Posterior cingulate gyrus (tissue), 11 donors: Measurements from ENCODE around the gene PLXNB1.

Experiments used
- DNase-seq, 10 donors: peaks; one replicate each; pipeline versions ENCODE4 v3.0.0 to v3.0.0-alpha.2; 2020 to 2021; ENCODE audit warnings: mixed read lengths in 3 of 10
- intact Hi-C: fragments of 100-400 bp; cut with DNase I; formaldehyde crosslinking; loops from one replicate; pipeline ENCODE4 v1.15.1; 2023

The PLXNB1 gene

GRCh38 chr3:48398701-48399386 is 31.0 kb downstream of the PLXNB1 start:
- intact Hi-C loops: no loop called here
- peak in 3 of 10 donors; percentile 8 to 81 (median 54) for DNase-seq

GRCh38 chr3:48397767-48398681 is 31.9 kb downstream of the PLXNB1 start:
- peak in 1 of 10 donors; percentile 33 for DNase-seq
- intact Hi-C loops: no loop called here

DNA sequence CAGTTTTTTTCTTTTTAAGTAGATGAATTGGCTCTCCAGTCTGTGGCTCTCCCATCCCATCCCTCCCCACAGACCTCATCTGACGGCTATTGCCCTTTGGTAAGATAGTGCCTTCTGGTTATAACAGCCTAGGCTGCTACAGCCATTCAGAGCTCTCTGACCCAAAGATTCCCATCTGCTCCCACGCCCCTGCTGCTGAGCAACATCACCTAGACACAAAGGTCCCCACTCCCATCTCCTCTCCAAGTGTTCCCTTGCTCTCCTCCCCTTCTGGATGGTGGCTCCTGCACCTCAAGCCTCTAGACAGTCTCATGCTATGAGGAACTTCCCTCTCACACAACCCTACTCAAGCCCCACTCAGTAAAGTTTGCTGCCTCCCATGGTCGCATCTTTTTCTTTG is 34.2 kb downstream of the PLXNB1 start:
- DNase-seq: peak in 1 of 10 donors; percentile 45
- intact Hi-C loops: no loop called here

DNA sequence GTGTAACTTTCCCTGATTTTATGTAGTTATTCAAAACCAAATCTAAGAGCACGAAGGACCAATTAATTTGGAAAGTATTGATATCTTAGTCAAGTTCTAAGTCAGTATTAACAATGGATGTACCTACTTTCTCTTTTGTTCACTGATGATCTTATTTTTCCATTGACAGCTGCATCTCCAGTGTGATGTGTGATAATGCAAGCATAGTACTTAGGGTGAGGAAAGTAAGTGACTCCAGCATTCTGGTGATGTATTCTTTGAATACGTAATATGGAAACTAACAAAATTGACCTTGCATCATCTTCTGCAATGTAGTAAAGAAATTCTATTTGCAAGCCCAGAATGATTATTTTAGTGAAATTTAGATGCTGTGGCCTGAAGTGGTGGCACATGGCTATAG is 35.5 kb downstream of the PLXNB1 start:
- intact Hi-C loops: no loop called here
- no peak for DNase-seq

DNA sequence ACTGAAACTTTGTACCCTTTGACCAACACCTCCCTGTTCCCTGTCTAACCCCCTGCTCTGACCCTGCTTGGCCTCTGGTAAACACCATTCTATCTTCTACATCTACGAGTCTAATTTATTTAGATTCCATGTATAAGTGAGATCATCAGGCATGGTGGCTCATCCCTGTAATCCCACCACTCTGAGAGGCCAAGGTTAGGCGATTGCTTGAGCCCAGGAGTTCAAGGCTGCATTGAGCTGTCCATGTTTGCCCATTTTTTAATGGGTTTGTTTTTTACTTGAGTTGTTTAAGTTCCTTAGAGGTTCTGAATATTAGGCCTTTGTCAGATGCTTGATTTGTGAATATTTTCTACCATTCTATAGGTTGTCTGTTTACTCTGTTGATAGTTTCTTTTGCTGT is 40.9 kb downstream of the PLXNB1 start:
- intact Hi-C loops: no loop called here
- DNase-seq: no peak

DNA sequence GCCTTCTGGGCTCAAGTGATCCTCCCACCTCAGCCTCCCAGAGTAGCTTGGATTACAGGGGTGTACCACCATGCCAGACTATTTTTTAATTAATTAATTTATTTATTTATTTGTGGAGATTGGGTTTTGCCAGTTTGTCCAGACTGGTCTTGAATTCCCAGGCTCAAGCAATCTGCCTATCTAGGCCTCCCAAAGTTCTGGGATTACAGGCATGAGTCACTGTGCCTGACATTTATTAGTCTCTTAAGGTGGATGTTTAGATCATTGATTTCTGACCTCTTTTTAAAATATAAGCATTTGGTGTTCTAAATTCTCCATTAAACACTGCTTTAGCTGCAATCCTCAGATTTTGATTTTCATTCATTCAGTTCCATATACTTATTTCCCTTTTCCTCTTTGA is 42.3 kb downstream of the PLXNB1 start:
- intact Hi-C loops: no loop called here
- DNase-seq: no peak

DNA sequence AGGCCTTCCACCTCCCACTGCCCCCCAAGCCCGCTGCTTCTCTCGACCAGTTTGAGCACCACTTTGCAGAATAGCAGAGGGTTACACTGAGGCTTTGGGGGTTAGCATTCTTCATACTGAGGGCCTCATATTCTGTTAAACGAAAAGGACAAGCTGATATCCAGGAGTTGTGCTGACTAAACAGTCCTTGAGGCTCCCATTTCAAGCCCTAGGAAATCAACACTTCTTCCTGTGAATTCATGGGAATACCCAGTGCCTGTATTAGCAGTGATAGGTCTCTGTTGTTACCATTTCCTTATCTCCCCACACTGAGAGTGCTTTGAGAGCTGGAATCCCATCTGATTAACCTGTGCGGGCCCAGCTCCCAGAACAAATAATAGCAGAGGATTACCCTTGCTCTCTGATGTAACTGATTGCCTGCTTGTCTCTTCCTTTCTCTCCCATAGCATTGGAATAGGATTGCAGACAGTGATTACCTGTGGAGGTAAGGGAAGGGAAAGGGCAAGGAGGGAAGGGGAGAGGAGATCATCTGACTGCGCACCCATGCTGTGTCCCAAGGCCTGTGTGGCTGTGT is 56.9 kb downstream of the PLXNB1 start:
- no peak for DNase-seq
- intact Hi-C loops: no loop called here

DNA sequence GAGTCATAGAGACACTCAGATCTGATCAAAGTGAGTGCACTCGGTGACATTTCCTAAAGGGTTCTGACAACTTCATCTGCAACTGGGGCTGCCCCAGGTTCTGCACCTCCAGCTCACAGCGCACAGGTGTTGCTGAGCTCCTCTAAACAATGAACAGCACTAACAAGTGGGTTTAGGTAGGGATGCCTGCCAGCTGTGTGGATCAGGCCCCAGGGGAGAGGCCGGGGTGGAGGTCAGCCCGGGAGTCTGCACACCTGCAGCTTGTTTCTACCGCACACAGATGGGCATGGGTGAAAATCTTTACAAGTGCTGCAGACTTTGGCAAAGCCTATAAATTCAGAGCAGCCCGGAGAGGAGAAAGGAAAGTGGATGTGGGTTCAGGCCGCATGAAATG is 57.5 kb downstream of the PLXNB1 start:
- intact Hi-C loops: no loop called here
- DNase-seq: no peak

- no peak for DNase-seq
- intact Hi-C loops: no loop called here
Observed at GRCh38 chr3:48371651-48372376, 58.1 kb downstream of the PLXNB1 start, which contains the start of gene FBXW12. Gene FBXW12, plus strand, starts transcription at chr3:48372219. Its CDS starts 549 bp downstream, at chr3:48372768.

DNA sequence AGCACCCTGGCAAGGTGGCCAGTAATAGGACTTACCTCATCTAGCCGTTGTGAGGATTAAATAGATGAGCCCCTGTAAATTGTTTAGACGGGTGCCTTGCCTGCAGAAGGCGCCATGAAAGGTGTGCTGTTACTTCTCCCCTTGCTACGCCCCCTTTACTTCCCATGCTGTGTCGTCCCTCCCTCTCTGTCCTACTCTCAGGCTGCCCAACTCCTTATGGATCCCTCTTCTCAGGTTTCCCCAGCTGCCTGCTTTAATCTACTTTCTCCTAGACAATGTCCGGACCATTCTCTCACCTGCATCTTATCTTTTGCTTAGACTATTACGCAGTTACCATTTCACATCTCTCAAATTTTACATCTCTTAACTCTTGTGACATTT is 59.6 kb downstream of the PLXNB1 start:
- intact Hi-C loops: no loop called here

GRCh38 chr3:48369693-48370332 is 60.1 kb downstream of the PLXNB1 start:
- intact Hi-C loops: no loop called here

More for the DNA sequence above, 59.6 kb downstream of the PLXNB1 start:
- DNase-seq: no peak

GRCh38 chr3:48367201-48367600 is 62.7 kb downstream of the PLXNB1 start:
- DNase-seq: no peak
- intact Hi-C loops: no loop called here

More at GRCh38 chr3:48369693-48370332, 60.1 kb downstream of the PLXNB1 start:
- DNase-seq: no peak

- intact Hi-C loops: no loop called here
- DNase-seq: no peak
Observed at GRCh38 chr3:48364840-48365239, 65.0 kb downstream of the PLXNB1 start.

- intact Hi-C loops: no loop called here
- DNase-seq: no peak
Observed at GRCh38 chr3:48361928-48362327, 68.0 kb downstream of the PLXNB1 start.

DNA sequence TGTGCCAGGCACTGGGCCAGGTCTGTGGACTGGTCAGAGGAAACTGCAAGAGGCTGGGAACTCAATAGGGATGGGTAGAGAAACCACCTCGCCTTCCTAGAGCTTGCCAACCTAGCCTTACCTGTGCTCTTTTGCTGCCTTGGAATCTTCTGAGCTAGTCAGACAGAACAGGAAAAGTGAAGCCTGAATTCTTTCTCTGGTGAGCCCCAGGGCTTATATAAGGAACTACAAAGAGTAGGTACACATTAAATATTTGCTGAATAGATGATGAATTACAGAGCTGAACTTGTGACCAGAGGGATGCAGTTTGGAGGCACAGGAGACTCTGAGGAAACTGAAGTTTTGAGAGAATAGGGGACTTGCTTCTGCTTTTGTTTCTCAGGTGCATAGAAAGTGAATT is 73.5 kb downstream of the PLXNB1 start:
- DNase-seq: no peak
- intact Hi-C loops: no loop called here

- intact Hi-C loops: no loop called here
- no peak for DNase-seq
Observed at GRCh38 chr3:48353987-48354386, 75.9 kb downstream of the PLXNB1 start.
